BE2C (cell line): ENCODE results near the gene CLCN1.
"Not testable (repeated sequence)": the region's sequence is repeated elsewhere in the genome, so short reads cannot be mapped to it uniquely, and the experiment has no call there.

ENCODE experiments used
- DNase-seq: peaks from one replicate; pipeline ENCODE4 v3.0.0-alpha.2; 2020
- H3K27me3 ChIP-seq: fragments of 250-450 bp; sonication (Bioruptor Pico); 2 replicates; pipeline ENCODE4 v1.5.1; 2020; ENCODE audit warnings: mild to moderate bottlenecking
- H3K36me3 ChIP-seq: fragments of 250-450 bp; sonication (Bioruptor Pico); 2 replicates; pipeline ENCODE4 v1.5.1; 2020; ENCODE audit warnings: mild to moderate bottlenecking
- H3K4me1 ChIP-seq: fragments of 250-450 bp; sonication (Bioruptor Pico); 2 replicates; pipeline ENCODE4 v1.5.1; 2020
- H3K4me3 ChIP-seq: 2 replicates; pipeline ENCODE4 v1.5.1; 2011; ENCODE audit warnings: low read depth, low read length
- H3K9me3 ChIP-seq: fragments of 250-450 bp; sonication (Bioruptor Pico); 2 replicates; pipeline ENCODE4 v1.5.1; 2020
- TF ChIP-seq, protein P1 (sequence below): IDR thresholded peaks from 2 replicates; pipeline ENCODE4 v1.5.1; 2012; ENCODE audit warnings: mild to moderate bottlenecking, low read depth, low read length

The CLCN1 gene

DNA sequence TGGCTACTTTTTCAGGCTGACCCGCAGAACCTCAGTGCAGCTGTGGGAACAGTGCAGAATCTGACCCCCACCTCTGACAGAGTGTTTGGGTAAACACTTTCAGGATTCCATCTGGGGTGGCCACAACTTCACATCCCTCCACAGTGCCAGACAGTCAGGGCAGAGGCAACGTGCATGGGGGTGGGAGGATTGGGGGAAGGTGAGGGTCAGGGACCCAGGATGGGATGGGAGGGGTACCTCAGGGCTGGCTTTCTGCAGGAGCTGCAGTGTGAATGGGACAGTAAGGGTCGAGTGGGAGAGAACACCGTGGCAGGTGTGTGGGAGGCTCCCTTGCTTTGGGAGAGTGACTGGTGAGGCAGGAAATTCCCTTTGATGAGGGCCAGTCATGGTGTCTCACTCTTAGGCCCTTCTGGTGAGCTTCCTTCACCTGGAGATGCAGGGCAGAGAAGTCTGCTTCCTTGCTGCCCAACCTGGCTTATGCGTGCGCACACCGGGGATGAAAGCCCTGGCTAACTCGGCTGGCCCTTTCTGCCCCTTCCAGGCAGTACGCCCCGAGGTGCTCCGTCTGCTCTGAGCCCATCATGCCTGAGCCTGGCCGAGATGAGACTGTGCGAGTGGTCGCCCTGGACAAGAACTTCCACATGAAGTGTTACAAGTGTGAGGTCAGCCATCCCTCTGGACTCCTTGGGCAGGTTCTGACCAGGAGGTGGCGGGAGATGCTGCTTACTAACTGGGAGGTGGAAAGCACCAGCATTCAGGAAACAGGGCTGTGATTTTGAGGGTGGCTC, 73.6 kb downstream of the CLCN1 start:
- TF ChIP-seq, protein P1, sequence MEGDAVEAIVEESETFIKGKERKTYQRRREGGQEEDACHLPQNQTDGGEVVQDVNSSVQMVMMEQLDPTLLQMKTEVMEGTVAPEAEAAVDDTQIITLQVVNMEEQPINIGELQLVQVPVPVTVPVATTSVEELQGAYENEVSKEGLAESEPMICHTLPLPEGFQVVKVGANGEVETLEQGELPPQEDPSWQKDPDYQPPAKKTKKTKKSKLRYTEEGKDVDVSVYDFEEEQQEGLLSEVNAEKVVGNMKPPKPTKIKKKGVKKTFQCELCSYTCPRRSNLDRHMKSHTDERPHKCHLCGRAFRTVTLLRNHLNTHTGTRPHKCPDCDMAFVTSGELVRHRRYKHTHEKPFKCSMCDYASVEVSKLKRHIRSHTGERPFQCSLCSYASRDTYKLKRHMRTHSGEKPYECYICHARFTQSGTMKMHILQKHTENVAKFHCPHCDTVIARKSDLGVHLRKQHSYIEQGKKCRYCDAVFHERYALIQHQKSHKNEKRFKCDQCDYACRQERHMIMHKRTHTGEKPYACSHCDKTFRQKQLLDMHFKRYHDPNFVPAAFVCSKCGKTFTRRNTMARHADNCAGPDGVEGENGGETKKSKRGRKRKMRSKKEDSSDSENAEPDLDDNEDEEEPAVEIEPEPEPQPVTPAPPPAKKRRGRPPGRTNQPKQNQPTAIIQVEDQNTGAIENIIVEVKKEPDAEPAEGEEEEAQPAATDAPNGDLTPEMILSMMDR, result no peak
- H3K9me3 ChIP-seq, result no peaks in the 10 kb centered on the region
- no peak for DNase-seq
- no peak overlapping the region for H3K4me3 ChIP-seq
- peaks cover 6% of the 10 kb centered on the region; the same call in 1 of the 2 replicates for H3K4me1 ChIP-seq
- H3K27me3 ChIP-seq, result no peaks in the 10 kb centered on the region
- H3K36me3 ChIP-seq, result peaks cover 33% of the 10 kb centered on the region

DNA sequence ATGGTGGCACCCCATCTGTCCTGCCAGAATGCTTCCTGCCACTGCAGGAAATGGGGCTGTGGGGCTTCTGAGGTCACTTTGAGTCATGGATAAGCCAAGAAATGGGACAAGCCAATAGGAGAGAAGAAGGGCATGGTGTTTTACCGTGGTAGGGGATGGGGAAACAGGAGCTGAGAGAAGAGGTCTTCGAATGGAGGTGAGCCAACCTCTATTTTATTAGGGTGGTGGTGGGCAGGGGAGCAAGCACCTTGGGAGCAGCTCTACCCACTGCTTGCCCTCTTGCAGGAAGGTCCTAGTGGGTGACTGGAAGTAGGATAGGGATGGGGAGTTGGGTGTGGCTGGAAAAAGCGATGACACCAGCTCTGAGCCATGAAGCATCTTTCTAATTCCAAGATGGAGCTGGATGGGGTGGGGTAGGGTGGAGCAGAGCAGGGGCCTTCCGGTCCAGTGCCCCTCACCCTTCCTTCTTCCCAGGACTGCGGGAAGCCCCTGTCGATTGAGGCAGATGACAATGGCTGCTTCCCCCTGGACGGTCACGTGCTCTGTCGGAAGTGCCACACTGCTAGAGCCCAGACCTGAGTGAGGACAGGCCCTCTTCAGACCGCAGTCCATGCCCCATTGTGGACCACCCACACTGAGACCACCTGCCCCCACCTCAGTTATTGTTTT, 74.3 kb downstream of the CLCN1 start:
- no peak for DNase-seq
- H3K4me3 ChIP-seq, result no peak overlapping the region
- H3K36me3 ChIP-seq, result peaks cover 33% of the 10 kb centered on the region
- TF ChIP-seq, protein P1, result no peak
- peaks cover 6% of the 10 kb centered on the region; the same call in 1 of the 2 replicates for H3K4me1 ChIP-seq
- H3K27me3 ChIP-seq, result no peaks in the 10 kb centered on the region
- H3K9me3 ChIP-seq, result no peaks in the 10 kb centered on the region

DNA sequence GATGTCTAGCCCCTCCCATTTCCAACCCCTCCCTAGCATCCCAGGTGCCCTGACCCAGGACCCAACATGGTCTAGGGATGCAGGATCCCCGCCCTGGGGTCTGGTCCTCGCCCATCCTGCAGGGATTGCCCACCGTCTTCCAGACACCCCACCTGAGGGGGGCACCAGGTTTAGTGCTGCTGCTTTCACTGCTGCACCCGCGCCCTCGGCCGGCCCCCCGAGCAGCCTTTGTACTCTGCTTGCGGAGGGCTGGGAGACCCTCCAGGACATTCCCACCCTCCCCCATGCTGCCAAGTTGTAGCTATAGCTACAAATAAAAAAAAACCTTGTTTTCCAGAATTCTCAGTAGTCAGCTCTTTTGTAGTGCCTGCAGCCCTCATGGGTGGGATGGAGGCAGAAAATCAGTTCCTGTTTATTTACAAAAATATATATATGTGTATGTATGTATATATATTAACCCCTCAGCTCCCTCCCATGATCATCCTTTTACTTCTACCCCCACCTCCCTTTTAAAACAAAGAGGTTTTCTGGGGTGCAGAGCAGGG, 74.9 kb downstream of the CLCN1 start:
- H3K9me3 ChIP-seq, result no peaks in the 10 kb centered on the region
- H3K4me3 ChIP-seq, result no peak overlapping the region
- peaks cover 33% of the 10 kb centered on the region for H3K36me3 ChIP-seq
- no peak for DNase-seq
- TF ChIP-seq, protein P1, result no peak
- peaks cover 6% of the 10 kb centered on the region; the same call in 1 of the 2 replicates for H3K4me1 ChIP-seq
- no peaks in the 10 kb centered on the region for H3K27me3 ChIP-seq

DNA sequence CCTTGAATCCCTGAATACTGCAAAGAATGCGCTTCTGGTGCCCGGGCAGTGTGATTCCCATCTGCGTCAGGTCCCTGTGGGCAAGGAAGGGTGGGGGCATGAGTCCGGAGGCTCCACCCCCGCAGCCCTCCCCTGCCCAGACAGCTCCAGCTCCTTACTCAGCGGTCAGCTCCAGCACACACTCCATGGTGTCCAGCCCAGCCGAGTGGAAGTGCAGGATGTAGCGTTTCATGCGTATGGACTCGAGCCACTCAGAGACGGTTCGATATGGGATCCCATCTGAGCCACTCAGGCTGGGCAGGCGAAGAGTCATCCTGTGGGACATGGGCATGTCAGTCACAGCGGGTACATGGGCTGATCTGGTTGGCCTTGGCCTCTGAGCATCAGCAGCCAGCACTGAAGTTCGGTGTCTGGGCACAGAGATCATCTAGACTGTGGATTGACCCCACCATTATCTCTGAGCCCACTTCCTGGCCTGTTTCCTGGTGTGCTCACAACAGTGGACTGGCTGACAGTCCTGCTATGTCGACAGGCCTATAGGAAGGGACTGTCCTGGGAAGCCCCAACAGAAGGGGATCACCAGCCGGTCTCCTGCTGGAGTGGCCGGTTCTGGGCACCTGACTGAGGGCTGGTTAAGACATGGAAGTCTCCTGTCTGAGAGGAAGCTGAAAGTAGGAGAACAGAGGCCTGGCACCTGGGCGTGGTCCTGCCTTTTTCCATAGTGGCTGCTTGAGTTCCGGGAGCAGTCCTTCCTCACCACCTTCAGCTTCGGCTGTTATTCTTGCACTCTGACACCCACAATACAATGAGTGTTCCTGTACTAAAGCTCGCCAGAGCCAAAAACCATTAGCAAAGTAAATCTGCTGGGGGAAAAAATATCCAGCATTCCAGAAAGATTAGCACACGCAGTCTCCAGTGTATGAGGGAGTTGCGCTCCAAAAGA, 75.8 kb downstream of the CLCN1 start:
- H3K27me3 ChIP-seq, result no peaks in the 10 kb centered on the region
- TF ChIP-seq, protein P1, result no peak
- no peaks in the 10 kb centered on the region for H3K9me3 ChIP-seq
- H3K4me3 ChIP-seq, result no peak overlapping the region
- peaks cover 33% of the 10 kb centered on the region for H3K36me3 ChIP-seq
- DNase-seq, result no peak
- peaks cover 6% of the 10 kb centered on the region; the same call in 1 of the 2 replicates for H3K4me1 ChIP-seq

DNA sequence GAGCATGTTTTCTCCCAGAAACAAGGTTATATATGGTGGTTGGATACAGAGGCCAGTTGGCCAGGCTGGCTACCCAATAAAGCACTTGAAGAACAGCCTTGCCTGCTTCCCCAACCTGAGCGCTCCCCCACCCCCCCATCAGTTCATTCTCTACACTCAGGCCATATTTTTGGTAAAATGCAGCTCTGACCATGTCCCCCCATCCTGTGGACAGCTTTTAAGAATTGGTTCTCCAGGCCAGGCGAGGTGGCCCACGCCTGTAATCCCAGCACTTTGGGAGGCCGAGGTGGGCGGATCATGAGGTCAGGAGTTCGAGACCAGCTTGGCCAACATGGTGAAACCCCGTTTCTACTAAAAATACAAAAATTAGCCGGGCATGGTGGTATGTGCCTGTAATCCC, 76.5 kb downstream of the CLCN1 start:
- DNase-seq, H3K9me3 ChIP-seq, H3K27me3 ChIP-seq, H3K4me1 ChIP-seq, H3K4me3 ChIP-seq: not testable (repeated sequence)
- peaks cover 33% of the 10 kb centered on the region for H3K36me3 ChIP-seq

DNA sequence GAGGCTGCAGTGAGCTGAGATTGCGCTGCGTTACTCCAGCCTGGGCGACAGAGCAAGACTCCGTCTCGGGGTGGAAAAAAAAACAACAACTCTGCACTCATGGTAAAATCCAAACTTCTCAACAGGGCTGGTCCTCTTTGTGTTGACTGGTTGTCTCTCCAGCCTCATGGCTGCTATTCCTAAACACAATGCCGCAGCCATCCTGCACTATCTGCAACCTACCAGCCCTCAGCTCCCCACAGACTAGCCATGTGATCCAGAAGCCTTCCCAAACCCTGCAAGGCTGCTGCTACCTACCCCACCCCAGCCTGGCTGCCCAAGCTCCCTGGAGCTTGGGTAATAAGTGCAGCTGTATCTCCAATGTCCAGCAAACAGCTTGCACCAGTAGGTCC, 77.0 kb downstream of the CLCN1 start:
- no peak for DNase-seq
- H3K27me3 ChIP-seq, result no peaks in the 10 kb centered on the region
- TF ChIP-seq, protein P1, result no peak
- peaks cover 33% of the 10 kb centered on the region for H3K36me3 ChIP-seq
- H3K4me3 ChIP-seq, result no peak overlapping the region
- no peaks in the 10 kb centered on the region for H3K9me3 ChIP-seq
- H3K4me1 ChIP-seq, result peaks cover 6% of the 10 kb centered on the region; the same call in 1 of the 2 replicates
